CD4-positive, alpha-beta T cell treated with Interleukin-2 at 100 ng/mL for 4 hours (primary cell): Measurements from ENCODE around the gene FMO4.
"Not testable (repeated sequence)": the region's sequence is repeated elsewhere in the genome, so short reads cannot be mapped to it uniquely, and the experiment has no call there.

Source experiments
- DNase-seq: peaks from one replicate; pipeline ENCODE4 v3.0.0-alpha.2; 2020; ENCODE audit warnings: low spot score

The FMO4 gene

DNA sequence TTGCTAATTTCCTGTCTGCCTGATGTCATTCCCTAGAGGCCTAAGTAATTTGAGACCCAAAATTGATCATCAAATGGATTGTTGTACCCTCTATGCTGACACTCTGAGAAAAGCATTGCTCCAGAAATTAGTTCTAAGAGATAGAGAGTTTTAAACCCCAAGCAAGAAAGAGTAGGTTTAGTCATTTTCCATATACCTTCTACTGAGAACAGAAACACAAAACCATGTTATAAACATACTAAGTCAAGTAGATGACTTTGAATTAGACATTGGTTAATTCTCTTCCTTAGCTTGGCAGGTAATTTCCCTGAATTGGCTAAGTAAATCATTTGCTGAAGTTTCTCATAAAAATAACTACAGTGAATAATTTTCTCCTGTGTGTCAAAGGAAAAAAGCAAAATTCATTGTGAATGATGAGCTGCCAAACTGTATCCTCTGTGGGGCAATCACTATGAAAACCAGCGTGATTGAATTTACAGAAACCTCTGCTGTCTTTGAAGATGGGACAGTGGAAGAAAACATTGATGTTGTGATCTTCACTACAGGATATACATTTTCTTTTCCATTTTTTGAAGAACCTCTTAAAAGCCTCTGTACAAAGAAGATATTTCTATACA is 20.1 kb downstream of the FMO4 start:
- no peak for DNase-seq

DNA sequence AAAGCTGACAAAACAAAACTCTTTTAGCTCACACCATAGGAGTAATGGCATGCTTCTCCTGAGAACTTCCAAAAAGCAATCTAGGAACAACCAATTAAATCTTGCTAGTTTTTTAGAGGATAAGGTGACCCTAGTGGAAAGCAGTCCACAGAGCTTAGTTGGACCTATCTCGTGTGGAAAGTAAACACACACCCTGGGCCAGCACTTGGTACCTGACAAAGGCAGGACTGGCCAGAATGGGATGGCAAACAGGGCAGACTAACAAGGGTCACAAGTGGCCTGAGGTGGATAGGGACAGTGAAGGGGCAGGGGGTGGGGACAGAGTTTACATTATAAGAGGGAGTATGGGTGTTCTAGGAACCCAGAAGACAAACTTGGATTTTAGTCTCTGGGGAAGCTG is 22.0 kb downstream of the FMO4 start:
- DNase-seq, result no peak

DNA sequence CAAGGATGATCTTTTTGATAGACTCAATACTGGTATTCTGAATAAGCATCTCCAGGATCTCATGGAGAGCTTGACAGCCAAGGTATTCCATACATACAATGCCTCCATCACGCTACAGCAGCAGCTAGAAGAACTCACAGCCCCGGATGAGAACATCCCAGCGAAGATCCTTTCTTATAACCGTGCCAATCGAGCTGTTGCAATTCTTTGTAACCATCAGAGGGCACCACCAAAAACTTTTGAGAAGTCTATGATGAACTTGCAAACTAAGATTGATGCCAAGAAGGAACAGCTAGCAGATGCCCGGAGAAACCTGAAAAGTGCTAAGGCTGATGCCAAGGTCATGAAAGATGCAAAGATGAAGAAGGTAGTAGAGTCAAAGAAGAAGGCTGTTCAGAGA is 25.4 kb downstream of the FMO4 start:
- DNase-seq, result not testable (repeated sequence)

DNA sequence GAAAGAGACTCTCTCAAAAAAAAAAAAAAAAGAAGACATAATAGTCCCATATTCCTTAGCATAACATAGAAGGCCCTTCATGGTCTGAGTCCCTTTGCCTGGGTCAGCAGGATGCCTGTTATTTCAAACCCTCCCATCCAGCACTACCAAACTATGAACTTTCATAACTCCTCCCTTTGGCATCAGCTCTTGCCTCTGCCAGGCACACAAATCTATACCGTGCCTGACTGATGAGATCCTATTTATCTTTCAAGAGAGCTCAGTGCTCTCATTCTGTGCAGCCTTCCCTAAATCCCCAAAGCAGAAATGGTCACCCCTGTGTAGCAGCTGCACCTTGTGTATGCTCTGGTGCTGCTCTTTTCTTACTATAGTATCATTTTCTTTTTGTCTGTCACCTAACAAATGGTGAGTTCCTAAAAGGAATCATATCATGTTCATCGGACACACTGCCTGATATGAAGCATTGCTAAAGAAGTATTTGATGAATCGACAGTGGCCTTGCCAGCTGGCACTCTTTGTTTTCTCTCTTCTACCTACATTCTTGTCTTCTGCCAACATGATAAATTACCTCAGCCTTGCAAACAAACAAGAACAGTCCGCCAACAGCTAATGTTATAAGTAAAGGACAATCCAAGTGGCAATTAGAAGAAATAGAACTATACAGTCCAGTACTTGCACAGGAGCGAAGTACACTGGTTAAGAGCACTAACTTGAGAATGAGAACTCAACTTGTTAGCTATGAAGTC is 29.9 kb downstream of the FMO4 start:
- DNase-seq, result no peak

DNA sequence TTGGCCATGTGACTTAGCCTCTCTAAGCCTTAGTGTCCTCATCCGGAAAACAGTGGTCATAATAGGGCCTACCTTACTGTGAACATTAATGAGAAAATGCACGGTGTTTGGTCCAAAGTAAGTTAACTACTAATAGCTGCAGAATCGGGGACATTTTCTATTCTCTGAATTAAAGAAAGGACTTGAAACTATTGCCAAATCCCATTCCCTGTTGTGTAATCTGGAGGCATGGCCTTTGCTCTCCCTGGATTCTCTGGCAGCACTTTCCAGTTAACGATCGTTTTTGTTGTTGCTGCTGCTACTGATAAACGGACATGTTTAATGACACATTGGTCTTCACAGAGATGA is 30.5 kb downstream of the FMO4 start:
- DNase-seq, result no peak

DNA sequence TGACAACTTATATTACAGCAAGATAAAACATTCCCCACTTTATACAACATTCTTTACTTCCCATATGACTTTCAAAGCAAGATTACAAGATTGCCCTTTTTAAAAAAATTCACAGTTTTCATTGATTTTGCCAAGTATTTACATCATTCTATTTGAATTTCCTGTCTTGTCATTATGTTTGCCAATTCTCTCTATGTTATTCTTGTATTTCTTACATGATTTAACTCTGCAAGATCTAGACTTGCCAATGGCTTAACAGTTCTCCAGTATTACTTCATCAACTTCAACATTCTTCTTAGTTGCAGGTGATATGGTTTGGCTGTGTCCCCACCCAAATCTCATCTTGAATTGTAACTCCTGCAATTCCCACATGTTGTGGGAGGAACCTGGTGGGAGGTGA is 31.6 kb downstream of the FMO4 start:
- no peak for DNase-seq

DNA sequence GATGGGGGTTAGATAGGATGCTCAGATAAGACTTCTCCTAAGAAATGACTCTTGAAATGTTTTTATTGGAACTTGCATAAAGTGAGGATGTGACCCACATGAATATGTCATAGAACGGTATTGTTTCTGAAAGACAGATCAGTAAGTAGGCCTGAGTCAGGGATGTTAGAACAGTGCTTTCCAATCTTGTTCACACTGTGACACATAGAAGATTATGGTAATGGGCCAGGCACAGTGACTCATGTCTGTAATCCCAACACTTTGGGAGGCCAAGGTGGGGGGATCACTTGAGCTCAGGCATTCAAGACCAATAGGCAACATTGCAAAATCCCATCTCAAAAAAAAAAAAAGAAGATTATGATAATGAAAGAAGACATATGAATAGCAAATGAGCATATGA is 32.9 kb downstream of the FMO4 start:
- DNase-seq, result no peak

DNA sequence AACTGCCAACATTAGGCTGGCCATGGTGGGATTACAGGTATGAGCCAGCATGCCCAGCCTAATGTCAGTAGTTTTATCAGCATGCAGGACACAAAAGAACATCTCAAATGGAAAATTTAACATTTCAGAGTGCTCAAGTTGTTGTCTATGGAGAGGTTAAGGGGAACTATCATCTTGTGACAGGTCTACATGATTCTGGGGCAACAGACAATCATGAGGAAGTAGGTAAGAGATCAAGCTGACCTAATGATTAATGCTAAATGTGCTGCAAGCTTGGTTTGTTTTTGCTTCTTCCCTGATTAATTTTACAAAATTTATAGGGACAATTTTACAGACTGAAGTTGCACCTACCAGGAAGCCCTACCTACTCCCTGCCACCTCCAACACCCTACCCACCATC is 36.6 kb downstream of the FMO4 start:
- no peak for DNase-seq

DNA sequence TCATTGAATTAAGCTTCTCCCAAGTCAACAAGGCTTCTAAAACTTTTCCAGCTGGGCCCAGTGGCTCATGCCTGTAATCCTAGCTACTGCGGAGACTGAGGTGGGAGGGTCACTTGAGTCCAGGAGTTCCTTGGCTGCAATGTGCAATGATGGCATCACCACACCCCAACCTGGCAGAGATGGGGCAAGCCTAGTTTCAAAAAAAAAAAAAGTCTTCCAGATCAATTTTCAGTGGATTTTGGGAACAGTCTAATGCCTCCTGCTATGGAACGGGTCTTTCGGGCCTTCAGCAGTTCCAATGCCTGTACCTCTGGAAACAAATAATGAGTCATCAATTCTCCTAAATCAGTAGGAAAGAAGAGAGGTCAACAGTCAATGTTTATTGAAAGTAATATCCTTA is 38.0 kb downstream of the FMO4 start:
- DNase-seq, result no peak

DNA sequence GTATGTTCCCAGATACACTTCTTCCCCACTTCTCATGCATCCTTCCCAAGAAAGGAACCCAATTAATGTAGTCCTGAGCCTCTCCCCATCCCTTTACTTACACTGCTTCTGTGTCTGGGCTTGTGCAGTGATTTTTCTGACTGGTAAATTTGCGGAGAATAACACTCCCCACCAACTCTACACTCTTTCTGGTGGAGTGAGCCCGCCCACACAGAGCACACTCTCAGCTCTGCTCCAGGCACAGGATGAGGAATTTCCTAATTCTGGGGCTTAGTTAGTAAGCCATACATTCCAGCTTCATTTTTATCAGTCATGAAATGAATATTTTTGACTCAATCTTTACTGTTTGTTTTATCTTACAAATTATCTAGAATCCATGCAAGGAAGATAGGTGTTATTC is 38.6 kb downstream of the FMO4 start:
- DNase-seq, result no peak

DNA sequence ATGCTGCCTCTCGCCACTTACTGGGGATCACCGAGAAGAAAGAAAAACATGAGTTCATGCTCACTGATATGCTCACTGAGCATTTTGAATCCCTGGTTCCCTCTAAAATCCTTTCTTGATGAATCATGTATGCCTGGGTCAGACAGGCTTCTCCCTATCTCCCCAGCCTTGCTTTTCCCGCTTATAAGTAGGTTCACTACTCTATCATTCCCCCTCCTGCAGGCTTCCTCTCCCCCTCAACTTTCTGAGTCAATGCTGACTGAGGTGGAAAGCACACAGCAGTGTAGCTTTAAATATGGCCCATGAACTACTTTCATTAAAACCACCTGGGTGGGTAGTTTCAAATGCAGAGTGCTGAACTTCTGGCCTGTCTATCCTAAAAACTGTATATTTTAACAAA is 41.7 kb downstream of the FMO4 start:
- DNase-seq, result no peak

DNA sequence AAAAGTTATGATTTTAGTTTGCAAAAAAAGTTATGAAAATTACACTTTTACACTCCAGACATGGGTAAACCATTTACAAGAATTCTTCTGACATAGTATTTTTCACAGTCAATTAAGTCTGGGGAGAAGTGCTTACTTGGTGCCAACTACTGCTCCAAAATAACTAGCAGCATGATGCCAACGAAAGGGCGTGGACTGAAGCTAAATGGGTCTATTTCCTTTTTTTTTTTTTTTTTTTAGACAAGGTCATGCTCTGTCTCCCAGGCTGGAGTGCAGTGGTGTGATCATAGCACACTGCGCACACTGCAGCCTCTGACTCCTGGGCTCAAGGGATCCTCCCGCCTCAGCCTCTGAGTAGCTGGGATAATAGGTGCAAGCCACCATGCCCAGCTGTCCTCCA is 43.2 kb downstream of the FMO4 start:
- DNase-seq, result no peak

DNA sequence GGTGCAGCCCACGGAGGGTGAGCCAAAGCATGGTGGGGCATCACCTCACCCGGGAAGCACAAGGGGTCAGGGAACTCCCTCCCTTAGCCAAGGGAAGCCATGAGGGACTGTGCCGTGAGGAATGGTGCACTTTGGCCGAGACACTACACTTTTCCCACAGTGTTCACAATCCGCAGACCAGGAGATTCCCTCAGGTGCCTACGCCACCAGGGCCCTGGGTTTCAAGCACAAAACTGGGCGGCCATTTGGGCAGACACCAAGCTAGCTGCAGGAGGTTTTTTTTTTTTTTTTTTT is 45.3 kb downstream of the FMO4 start:
- not testable (repeated sequence) for DNase-seq

DNA sequence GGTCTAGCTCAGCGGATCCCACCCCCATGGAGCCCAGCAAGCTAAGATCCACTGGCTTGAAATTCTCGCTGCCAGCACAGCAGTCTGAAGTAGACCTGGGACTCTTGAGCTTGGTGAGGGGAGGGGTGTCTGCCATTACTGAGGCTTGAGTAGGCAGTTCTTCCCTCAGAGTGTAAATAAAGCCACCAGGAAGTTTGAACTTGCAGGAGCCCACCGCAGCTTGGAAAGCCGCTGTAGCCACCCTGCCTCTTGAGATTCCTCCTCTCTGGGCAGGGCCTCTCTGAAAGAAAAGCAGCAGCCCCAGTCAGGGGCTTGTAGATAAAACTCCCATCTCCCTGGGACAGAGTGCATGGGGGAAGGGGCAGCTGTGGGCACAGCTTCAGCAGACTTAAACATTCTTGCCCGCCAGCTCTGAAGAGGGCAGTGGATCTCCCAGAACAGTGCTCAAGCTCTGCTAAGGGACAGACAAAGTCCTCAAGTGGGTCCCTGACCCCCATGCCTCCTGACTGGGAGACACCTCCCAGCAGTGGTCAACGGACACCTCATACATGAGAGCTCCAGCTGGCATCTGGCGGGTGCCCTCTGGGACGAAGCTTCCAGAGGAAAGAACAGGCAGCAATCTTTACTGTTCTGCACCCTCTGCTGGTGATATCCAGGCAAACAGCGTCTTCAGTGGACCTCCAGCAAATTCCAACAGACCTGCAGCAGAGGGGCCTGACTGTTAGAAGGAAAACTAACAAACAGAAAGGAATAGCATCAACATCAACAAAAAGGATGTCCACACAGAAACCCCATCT is 45.9 kb downstream of the FMO4 start:
- not testable (repeated sequence) for DNase-seq

DNA sequence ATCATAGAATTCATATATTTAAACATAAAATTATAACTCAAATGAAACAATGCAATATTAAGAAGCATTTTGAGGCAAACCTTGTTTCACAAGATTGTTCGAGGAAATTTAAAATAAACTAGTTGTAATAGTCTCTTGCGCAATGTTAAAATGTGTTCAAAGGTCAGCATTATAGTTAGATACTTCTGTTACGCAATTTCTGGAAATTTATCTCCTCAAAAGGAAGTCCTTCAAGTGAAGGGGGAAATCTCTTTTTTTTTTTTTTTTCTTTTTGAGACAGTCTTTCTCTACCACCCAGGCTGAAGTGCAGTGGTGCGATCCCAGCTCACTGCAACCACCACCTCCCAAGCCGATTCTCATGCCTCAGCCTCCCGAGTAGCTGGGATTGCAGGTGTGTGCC is 52.1 kb downstream of the FMO4 start:
- DNase-seq, result no peak

DNA sequence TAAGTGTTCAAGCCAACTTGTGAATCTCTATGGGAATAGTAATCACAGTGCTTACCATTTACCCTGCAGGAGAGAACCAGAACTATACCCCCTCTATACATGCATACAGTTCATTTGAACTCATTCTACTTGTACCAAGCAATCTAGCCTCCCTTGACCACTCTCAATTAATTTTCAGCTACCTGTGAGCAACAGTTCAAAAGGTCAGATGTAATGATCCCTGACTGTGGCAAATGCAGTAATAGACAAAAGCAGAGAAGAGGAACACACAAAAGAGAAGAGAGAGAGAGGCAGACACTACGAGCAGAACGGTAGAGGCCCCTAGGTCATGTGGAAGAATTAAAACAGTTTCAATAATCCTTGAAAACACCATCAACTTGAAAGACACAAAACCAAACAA is 52.8 kb downstream of the FMO4 start:
- DNase-seq, result no peak

DNA sequence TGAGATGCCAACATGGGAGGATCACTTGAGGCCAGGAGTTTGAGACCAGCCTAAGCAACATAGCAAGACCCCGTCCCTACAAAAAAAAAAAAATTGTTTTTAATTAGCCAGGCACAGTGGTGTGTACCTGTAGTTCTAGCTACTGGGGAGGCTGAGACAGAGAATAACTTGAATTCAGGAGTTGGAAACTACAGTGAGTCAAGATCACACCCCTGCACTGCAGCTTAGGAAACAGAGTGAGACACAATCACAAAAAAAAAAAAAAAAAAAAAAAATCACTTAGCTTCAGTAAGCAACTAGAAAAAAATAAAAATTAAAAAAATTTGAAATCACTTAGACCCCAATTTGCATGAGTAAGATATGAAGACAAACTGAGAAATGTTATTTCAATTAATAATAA is 53.5 kb downstream of the FMO4 start:
- no peak for DNase-seq

DNA sequence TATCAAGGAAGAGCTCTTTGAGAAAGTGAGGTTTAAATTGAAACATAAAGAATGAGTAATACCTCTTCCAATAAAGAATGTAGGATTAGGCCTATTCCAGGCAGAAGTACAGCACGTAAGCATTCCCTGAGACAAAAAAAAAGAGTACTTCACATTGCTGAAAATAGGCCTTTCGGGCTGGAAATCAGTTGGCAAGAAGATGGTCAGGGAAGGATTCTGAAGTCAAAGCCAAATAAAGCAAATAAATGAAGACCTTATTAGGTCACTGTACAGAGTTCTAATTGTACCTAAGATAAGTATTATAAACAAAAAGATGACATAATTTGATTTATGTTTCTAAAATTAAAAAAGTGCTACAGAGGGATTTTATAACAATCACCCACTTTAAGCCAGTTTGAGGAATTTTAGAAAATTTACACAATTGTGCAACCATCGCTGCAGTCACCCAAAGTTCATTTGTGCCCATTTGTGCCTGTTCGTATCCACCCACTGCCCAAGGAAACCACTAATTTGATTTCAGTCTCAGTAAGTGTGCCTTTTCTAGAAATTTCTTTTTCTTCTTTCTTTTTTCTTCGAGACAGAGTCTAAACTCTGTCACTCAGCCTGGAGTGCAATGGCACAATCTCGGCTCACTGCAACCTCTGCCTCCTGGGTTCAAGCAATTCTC is 58.6 kb downstream of the FMO4 start:
- DNase-seq, result no peak

DNA sequence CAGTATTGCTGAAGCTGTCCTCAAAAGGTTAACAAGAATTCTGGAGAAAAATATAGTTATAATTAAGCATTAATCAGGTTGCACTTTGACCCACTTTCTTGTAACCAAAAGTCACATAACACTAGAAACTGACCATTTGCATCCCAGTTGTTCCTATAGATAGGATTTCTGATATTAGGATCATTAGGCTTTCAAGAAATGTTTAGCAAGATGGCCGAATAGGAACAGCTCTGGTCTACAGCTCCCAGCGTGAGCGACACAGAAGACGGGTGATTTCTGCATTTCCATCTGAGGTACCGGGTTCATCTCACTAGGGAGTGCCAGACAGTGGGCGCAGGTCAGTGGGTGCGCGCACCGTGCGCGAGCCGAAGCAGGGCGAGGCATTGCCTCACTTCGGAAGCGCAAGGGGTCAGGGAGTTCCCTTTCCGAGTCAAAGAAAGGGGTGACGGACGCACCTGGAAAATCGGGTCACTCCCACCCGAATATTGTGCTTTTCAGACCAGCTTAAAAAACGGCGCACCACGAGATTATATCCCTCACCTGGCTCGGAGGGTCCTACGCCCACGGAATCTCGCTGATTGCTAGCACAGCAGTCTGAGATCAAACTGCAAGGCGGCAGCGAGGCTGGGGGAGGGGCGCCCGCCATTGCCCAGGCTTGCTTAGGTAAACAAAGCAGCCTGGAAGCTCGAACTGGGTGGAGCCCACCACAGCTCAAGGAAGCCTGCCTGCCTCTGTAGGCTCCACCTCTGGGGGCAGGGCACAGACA is 59.6 kb downstream of the FMO4 start:
- DNase-seq, result not testable (repeated sequence)

DNA sequence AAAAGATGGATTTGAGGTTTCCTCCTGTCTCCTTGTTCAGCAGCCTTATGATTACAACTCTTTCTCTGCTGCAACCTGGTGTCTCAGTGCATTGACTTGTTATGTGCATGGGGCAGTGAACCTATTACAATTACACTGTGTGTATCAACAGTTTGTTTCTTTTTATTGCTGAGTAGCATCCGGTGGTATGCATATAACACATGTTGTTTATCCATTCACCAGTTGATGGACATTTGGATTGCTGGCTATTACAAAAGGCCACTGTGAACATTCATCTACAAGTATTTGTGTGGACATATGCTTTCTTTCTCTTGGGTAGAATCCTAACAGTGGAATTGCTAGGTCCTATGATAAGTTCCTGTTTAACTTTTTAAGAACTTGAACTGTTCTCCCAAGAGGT is 65.9 kb downstream of the FMO4 start:
- no peak for DNase-seq

DNA sequence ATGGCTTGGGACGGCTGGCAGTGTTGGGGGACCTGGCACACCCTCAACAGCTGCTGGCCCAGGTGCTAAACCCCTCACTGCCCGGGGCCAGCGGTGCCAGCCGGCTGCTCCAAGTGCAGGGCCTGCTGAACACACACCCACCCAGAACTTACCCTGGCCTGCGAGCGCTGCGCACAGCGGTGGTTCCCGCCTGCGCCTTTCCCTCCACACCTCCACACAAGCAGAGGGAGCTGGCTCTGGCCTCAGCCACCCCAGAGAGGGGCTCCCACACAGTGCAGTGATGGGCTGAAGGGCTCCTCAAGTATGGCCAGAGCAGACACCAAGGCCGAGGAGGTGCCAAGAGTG is 67.9 kb downstream of the FMO4 start:
- no peak for DNase-seq

DNA sequence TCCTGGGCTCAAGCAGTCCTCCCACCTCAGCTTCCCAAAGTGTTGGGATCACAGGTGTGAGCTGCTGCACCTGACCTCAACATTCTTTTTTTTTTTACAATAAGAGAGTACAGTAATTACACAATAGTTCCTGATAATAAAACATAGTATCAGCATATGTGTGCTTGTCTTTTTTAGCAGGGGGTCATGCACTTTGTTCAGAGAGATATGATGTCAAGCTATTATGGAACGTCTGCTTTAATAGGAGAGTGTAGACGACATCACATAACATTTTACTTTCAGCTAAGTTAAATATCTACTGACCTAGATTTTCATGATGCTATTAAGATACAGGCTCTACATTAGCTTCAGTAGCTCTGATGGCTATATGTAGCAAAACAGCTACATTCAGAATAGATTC is 70.5 kb downstream of the FMO4 start:
- no peak for DNase-seq
